Measurements from ENCODE around the gene NEB.

DNA sequence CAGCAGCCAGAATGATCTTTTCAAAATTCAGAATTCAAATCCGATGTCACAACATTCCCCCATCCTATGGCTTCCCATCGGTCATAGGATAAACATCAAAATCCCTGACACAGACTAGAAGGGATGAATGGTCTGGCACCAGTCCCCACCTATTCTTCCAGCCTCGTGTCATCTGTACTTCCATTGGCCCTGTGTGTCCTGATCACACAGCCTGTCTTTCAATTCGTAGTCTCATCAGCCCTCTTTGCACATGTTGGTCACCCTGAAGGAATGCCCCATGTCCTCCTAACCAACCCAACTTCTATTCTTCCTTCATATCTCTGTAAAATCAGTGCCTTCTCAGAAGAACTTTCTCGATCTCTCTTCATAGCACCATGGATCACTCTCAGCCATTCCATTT lies 157.2 kb downstream of the NEB start:
- no peak for TF ChIP-seq JUNB (IDR thresholded peaks at IDR 0.05)
- TF ChIP-seq, protein P1, sequence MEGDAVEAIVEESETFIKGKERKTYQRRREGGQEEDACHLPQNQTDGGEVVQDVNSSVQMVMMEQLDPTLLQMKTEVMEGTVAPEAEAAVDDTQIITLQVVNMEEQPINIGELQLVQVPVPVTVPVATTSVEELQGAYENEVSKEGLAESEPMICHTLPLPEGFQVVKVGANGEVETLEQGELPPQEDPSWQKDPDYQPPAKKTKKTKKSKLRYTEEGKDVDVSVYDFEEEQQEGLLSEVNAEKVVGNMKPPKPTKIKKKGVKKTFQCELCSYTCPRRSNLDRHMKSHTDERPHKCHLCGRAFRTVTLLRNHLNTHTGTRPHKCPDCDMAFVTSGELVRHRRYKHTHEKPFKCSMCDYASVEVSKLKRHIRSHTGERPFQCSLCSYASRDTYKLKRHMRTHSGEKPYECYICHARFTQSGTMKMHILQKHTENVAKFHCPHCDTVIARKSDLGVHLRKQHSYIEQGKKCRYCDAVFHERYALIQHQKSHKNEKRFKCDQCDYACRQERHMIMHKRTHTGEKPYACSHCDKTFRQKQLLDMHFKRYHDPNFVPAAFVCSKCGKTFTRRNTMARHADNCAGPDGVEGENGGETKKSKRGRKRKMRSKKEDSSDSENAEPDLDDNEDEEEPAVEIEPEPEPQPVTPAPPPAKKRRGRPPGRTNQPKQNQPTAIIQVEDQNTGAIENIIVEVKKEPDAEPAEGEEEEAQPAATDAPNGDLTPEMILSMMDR (IDR thresholded peaks at IDR 0.05) = no peak
- TF ChIP-seq, protein P2, sequence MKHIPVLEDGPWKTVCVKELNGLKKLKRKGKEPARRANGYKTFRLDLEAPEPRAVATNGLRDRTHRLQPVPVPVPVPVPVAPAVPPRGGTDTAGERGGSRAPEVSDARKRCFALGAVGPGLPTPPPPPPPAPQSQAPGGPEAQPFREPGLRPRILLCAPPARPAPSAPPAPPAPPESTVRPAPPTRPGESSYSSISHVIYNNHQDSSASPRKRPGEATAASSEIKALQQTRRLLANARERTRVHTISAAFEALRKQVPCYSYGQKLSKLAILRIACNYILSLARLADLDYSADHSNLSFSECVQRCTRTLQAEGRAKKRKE (CRISPR knock-in tag; IDR thresholded peaks at IDR 0.05; ENCODE audit: low read depth) = no peak
- no peak for TF ChIP-seq TP53 (CRISPR knock-in tag; IDR thresholded peaks at IDR 0.05)
- TF ChIP-seq RAD21 (conservative IDR thresholded peaks at IDR 0.05 in 1 of 2, IDR thresholded peaks at IDR 0.05 in 1 of 2) = no peak
- TF ChIP-seq POLR2AphosphoS2 (conservative IDR thresholded peaks at IDR 0.05; ENCODE audit: low read length) = no peak
- TF ChIP-seq SREBF2 (IDR thresholded peaks at IDR 0.05) = no peak
- no peak for TF ChIP-seq EP300 (IDR thresholded peaks at IDR 0.05)
- TF ChIP-seq, protein P3, sequence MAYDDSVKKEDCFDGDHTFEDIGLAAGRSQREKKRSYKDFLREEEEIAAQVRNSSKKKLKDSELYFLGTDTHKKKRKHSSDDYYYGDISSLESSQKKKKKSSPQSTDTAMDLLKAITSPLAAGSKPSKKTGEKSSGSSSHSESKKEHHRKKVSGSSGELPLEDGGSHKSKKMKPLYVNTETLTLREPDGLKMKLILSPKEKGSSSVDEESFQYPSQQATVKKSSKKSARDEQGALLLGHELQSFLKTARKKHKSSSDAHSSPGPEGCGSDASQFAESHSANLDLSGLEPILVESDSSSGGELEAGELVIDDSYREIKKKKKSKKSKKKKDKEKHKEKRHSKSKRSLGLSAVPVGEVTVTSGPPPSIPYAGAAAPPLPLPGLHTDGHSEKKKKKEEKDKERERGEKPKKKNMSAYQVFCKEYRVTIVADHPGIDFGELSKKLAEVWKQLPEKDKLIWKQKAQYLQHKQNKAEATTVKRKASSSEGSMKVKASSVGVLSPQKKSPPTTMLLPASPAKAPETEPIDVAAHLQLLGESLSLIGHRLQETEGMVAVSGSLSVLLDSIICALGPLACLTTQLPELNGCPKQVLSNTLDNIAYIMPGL (CRISPR knock-in tag; IDR thresholded peaks at IDR 0.05; ENCODE audit: borderline replicate concordance) = no peak
- TF ChIP-seq, protein P4, sequence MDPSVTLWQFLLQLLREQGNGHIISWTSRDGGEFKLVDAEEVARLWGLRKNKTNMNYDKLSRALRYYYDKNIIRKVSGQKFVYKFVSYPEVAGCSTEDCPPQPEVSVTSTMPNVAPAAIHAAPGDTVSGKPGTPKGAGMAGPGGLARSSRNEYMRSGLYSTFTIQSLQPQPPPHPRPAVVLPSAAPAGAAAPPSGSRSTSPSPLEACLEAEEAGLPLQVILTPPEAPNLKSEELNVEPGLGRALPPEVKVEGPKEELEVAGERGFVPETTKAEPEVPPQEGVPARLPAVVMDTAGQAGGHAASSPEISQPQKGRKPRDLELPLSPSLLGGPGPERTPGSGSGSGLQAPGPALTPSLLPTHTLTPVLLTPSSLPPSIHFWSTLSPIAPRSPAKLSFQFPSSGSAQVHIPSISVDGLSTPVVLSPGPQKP (IDR thresholded peaks at IDR 0.05; ENCODE audit: low read depth, low read length) = no peak
